OCI-LY7 (cell line): Measurements from ENCODE around the gene OR8S1. TPM values are rescaled to one million over a fixed set of nuclear protein-coding genes. Genes with fewer than 3 reads are reported as not detected.
"Not testable (repeated sequence)": the region's sequence is repeated elsewhere in the genome, so short reads cannot be mapped to it uniquely, and the experiment has no call there.

Experiments used
- BruUV-seq: library from RNA; stranded (reverse); fragments of 400-500 nt; replicated peaks from 2 replicates; lab custom pipeline; 2021; lab: Mats Ljungman, UMichigan
- CTCF ChIA-PET: fragments of 300-600 bp; sonication (Branson Sonifier 250); formaldehyde crosslinking; loops from one replicate; lab custom pipeline; 2022; ENCODE audit warnings: antibody characterized with exemption; ENCODE audit not compliant: unreplicated experiment; lab: Charles Lee
- POLR2A ChIA-PET: fragments of 300-600 bp; sonication (Branson Sonifier 250); formaldehyde crosslinking; loops from one replicate; lab custom pipeline; 2022; ENCODE audit warnings: antibody characterized with exemption; lab: Charles Lee
- DNase-seq: peaks from one replicate; pipeline ENCODE4 v3.0.0-alpha.2; 2015; ENCODE audit warnings: low spot score
- H2AFZ ChIP-seq: fragments of 200-600 bp; sonication (generic), shearing (Covaris generic); 2 replicates; pipeline ENCODE4 v1.6.1; 2014; ENCODE audit warnings: mild to moderate bottlenecking, antibody characterized with exemption, low read length, moderate library complexity
- H3K27ac ChIP-seq: fragments of 200-600 bp; sonication (generic); 2 replicates; pipeline ENCODE4 v1.5.1; 2014; ENCODE audit warnings: mixed run types, low read depth, mild to moderate bottlenecking, moderate library complexity, low read length, inconsistent platforms; ENCODE audit not compliant: poor library complexity, severe bottlenecking
- H3K36me3 ChIP-seq: fragments of 200-600 bp; sonication (generic); 2 replicates; pipeline ENCODE4 v1.6.1; 2014; ENCODE audit warnings: mild to moderate bottlenecking, antibody characterized with exemption, low read length, moderate library complexity, mixed read lengths; ENCODE audit not compliant: insufficient read depth
- H3K4me1 ChIP-seq: fragments of 200-600 bp; sonication (generic); 2 replicates; pipeline ENCODE4 v1.5.1; 2014; ENCODE audit warnings: mild to moderate bottlenecking, low read length; ENCODE audit not compliant: insufficient read depth, poor library complexity, severe bottlenecking
- H3K4me2 ChIP-seq: fragments of 200-600 bp; sonication (generic); 2 replicates; pipeline ENCODE4 v1.6.1; 2014; ENCODE audit warnings: mild to moderate bottlenecking, low read length
- H3K4me3 ChIP-seq: fragments of 200-600 bp; sonication (generic); 2 replicates; pipeline ENCODE4 v1.5.1; 2014; ENCODE audit warnings: mild to moderate bottlenecking, low read depth, low read length; ENCODE audit not compliant: poor library complexity, severe bottlenecking
- H3K79me2 ChIP-seq: fragments of 200-600 bp; sonication (generic); 2 replicates; pipeline ENCODE4 v1.6.1; 2016; ENCODE audit warnings: low read depth, mild to moderate bottlenecking, low read length, moderate library complexity, mixed read lengths; ENCODE audit not compliant: insufficient read depth
- H3K9me2 ChIP-seq: fragments of 200-600 bp; sonication (generic); 2 replicates; pipeline ENCODE4 v1.6.1; 2016; ENCODE audit warnings: mild to moderate bottlenecking, low read length, mixed read lengths; ENCODE audit not compliant: insufficient read depth
- H3K9me3 ChIP-seq: fragments of 200-600 bp; sonication (generic); 2 replicates; pipeline ENCODE4 v1.6.1; 2014; ENCODE audit warnings: mild to moderate bottlenecking, mixed run types, low read length, mixed read lengths
- H4K20me1 ChIP-seq: fragments of 200-600 bp; sonication (generic); 2 replicates; pipeline ENCODE4 v1.6.1; 2014; ENCODE audit warnings: mild to moderate bottlenecking, antibody characterized with exemption, low read length, moderate library complexity, mixed read lengths; ENCODE audit not compliant: insufficient read depth
- EZH2phosphoT487 ChIP-seq: fragments of 200-600 bp; sonication (generic); IDR thresholded peaks from 2 replicates; pipeline ENCODE4 v1.6.1; 2018; ENCODE audit warnings: low read depth, borderline replicate concordance, mild to moderate bottlenecking, mixed run types, antibody characterized with exemption, low read length, moderate library complexity, mixed read lengths
- intact Hi-C: fragments of 100-400 bp; cut with micrococcal nuclease; formaldehyde crosslinking; loops from one replicate; pipeline ENCODE4 v1.10.0; 2022; ENCODE audit not compliant: unreplicated experiment
- total RNA-seq, 2 experiments: library from RNA; depleted of rRNA in 1 of 2; stranded (reverse); fragments of >200 nt in 1 of 2; shearing (Covaris generic) in 1 of 2; gene quantifications; 2 replicates each; pipeline ENCODE4 v1.2.3, GENCODE V29; 2014 to 2022
- TF ChIP-seq, protein P1 (sequence below): fragments of 200-600 bp; sonication (generic); conservative IDR thresholded peaks from 2 replicates; pipeline ENCODE4 v1.5.1; 2014; ENCODE audit warnings: mild to moderate bottlenecking, antibody characterized with exemption, low read length, moderate library complexity, mixed read lengths

OR8S1 gene
- total RNA-seq, 2 experiments from 2014 or later: not detected

DNA sequence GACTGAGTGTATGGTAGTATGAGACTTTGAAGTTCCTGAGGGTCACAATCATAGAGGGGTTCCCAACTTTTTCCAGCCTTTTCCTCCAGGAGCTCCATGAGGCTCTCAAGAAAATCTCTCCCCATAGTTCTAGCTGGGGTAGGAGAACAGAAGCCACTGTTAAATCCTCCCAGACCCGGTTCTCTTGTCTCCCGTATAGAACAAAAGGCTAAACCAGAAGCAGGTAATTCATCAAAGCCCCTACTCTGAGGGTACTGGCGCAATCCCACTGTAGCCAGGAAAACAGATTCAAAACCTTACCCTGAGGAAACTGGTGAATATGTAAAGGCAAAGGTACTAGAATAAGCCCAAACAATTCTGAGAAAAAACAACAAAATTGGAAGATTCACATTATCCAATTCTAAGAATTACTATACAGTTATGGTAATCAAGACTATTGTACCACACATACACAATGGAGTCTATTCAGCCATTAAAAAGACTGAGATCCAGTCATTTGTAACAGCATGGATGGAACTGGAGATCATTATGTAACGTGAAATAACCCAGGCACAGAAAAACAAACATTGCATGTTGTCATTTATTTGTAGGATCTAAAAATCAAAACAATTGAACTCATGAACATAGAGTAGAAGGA, 20.5 kb downstream of the OR8S1 start:
- intact Hi-C loops: no loop called here
- no peak overlapping the region for H3K27ac ChIP-seq
- TF ChIP-seq, protein P1, sequence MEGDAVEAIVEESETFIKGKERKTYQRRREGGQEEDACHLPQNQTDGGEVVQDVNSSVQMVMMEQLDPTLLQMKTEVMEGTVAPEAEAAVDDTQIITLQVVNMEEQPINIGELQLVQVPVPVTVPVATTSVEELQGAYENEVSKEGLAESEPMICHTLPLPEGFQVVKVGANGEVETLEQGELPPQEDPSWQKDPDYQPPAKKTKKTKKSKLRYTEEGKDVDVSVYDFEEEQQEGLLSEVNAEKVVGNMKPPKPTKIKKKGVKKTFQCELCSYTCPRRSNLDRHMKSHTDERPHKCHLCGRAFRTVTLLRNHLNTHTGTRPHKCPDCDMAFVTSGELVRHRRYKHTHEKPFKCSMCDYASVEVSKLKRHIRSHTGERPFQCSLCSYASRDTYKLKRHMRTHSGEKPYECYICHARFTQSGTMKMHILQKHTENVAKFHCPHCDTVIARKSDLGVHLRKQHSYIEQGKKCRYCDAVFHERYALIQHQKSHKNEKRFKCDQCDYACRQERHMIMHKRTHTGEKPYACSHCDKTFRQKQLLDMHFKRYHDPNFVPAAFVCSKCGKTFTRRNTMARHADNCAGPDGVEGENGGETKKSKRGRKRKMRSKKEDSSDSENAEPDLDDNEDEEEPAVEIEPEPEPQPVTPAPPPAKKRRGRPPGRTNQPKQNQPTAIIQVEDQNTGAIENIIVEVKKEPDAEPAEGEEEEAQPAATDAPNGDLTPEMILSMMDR: no peak
- no peak for TF ChIP-seq EZH2phosphoT487
- CTCF ChIA-PET: no interaction called here
- no peaks in the 10 kb centered on the region for H4K20me1 ChIP-seq
- no peaks in the 10 kb centered on the region for H3K9me3 ChIP-seq
- no peak overlapping the region for H3K4me2 ChIP-seq
- no peaks in the 10 kb centered on the region for H3K9me2 ChIP-seq
- POLR2A ChIA-PET: no interaction called here
- no peaks in the 10 kb centered on the region for H3K79me2 ChIP-seq
- no peak overlapping the region for H2AFZ ChIP-seq
- H3K4me3 ChIP-seq: no peak overlapping the region
- no peak for DNase-seq
- no peaks in the 10 kb centered on the region for H3K36me3 ChIP-seq
- no peaks in the 10 kb centered on the region for H3K4me1 ChIP-seq
- BruUV-seq: no TSS peak

DNA sequence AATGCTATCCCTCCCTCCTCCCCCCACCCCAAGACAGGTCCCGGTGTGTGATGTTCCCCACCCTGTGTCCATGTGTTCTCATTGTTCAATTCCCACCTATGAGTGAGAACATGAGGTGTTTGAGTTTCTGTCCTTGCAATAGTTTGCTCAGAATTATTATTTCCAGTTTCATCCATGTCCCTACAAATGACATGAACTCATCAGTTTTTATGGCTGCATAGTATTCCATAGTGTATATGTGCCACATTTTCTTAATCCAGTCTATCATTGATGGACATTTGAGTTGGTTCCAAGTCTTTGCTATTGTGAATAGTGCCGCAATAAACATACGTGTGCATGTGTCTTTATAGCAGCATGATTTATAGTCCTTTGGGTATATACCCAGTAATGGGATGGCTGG, 21.6 kb downstream of the OR8S1 start:
- POLR2A ChIA-PET, H2AFZ ChIP-seq, DNase-seq, H4K20me1 ChIP-seq, H3K4me2 ChIP-seq, H3K27ac ChIP-seq, CTCF ChIA-PET, H3K9me3 ChIP-seq, intact Hi-C loops, H3K79me2 ChIP-seq, H3K9me2 ChIP-seq, BruUV-seq, H3K4me1 ChIP-seq, H3K36me3 ChIP-seq, H3K4me3 ChIP-seq: not testable (repeated sequence)

GRCh38 chr12:48551636-48552035, 26.2 kb downstream of the OR8S1 start:
- H3K36me3 ChIP-seq, BruUV-seq, POLR2A ChIA-PET, CTCF ChIA-PET, DNase-seq, H3K27ac ChIP-seq, H3K9me3 ChIP-seq, H2AFZ ChIP-seq, H3K79me2 ChIP-seq, intact Hi-C loops, H3K9me2 ChIP-seq, H3K4me3 ChIP-seq, H3K4me2 ChIP-seq, H3K4me1 ChIP-seq, H4K20me1 ChIP-seq: not testable (repeated sequence)

DNA sequence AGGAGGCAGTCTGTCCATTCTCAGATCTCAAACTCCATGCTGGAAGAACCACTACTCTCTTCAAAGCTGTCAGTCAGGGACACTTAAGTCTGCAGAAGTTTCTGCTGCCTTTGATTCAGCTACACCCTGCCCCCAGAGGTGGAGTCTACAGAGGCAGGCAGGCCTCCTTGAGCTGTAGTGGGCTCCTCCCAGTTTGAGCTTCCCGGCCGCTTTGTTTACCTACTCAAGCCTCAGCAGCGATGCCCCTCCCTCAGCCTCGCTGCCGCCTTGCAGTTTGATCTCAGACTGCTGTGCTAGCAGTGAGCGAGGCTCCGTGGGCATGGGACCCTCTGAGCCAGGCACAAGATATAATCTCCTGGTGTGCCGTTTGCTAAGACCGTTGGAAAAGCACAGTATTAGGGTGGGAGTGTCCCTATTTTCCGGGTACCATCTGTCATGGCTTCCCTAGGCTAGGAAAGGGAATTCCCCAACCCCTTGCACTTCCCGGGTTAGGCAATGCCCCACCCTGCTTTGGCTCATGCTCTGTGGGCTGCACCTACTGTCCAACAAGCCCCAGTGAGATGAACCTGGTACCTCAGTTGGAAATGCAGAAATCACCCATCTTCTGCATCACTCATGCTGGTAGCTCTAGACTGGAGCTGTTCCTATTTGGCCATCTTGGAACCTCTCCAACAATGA, 28.4 kb downstream of the OR8S1 start:
- POLR2A ChIA-PET, H2AFZ ChIP-seq, intact Hi-C loops, H3K27ac ChIP-seq, H3K4me2 ChIP-seq, DNase-seq, H4K20me1 ChIP-seq, H3K79me2 ChIP-seq, BruUV-seq, CTCF ChIA-PET, H3K9me3 ChIP-seq, H3K4me1 ChIP-seq, H3K9me2 ChIP-seq, H3K36me3 ChIP-seq, H3K4me3 ChIP-seq: not testable (repeated sequence)
